ENCODE results near the gene KIAA1549. TPM values are rescaled to one million over a fixed set of nuclear protein-coding genes. Genes with fewer than 3 reads are reported as not detected.

The KIAA1549 gene
- total and polyA plus RNA-seq, 9 of the 15 experiments (the other 6 are each of a cell fraction or from before 2014, with no cell fraction given), result 0.01 to 0.29 (median 0.07) TPM

GRCh38 chr7:138919216-138919615 lies 62.0 kb downstream of the KIAA1549 start (continued):
- TF ChIP-seq NKRF (IDR thresholded peaks at IDR 0.05; ENCODE audit: borderline replicate concordance), result no peak

- H3K27me3 ChIP-seq (ENCODE audit: control insufficient read depth in 2 of 2, insufficient read depth in 2 of 2, low read length in 2 of 2), result peaks cover 71 to 78% of the 10 kb centered on the region in 2 experiments
- H3K79me2 ChIP-seq (ENCODE audit: control insufficient read depth, insufficient read depth, low read length), result no peaks in the 10 kb centered on the region
- no peaks in the 10 kb centered on the region for H3K9me3 ChIP-seq (replicated peaks; ENCODE audit: control insufficient read depth, insufficient read depth, low read depth, low read length)
- 8% methylated on average over 10 of the region's 10 CpGs for WGBS (ENCODE audit: insufficient coverage, low coverage, missing lambda C conversion rate)
- no TSS peak for BruUV-seq (replicated peaks)
- ATAC-seq (no peak), DNase-seq (ENCODE audit: extremely low read depth in 1 of 4, low spot score in 3 of 4) (no peak), FAIRE-seq (no peak)
- H3K4me2 ChIP-seq (ENCODE audit: insufficient read depth, low read length), result no peak overlapping the region
- H3K4me3 ChIP-seq, result no peak overlapping the region
- H3K9ac ChIP-seq (ENCODE audit: insufficient read depth in 1 of 2, low read depth in 2 of 2, low read length in 2 of 2), result no peak overlapping the region
- H3K9me1 ChIP-seq (ENCODE audit: control insufficient read depth, insufficient read depth, low read length), result no peaks in the 10 kb centered on the region
- ChIA-PET POLR2A (interaction anchor here (0.7 kb wide), 2 partner anchors 10 to 224 kb away, joined by 3 to 5 read pairs; no protein-coding TSS in a partner anchor), CTCF (ENCODE audit: low intra/inter-chr PET ratio) (no interaction called here)
- H3K36me3 ChIP-seq (ENCODE audit: control insufficient read depth, insufficient read depth, low read length), result no peaks in the 10 kb centered on the region
- H4K20me1 ChIP-seq (replicated peaks; ENCODE audit: control insufficient read depth, insufficient read depth, low read length), result no peaks in the 10 kb centered on the region; the same call in 1 of the 2 replicates
- in situ Hi-C loops (cut with MboI), result no loop called here
- intact Hi-C loops (cut with micrococcal nuclease), result no loop called here
- H3K4me1 ChIP-seq (replicated peaks in 1 of 2; ENCODE audit: control insufficient read depth in 2 of 2, insufficient read depth in 2 of 2, low read length in 2 of 2), result no peaks in the 10 kb centered on the region
- TF ChIP-seq BRD9 (IDR thresholded peaks at IDR 0.05; ENCODE audit: low read depth, partially characterized antibody), result no peak
- no peak for TF ChIP-seq SFPQ (IDR thresholded peaks at IDR 0.05; ENCODE audit: low read depth, low read length)
- no peak for TF ChIP-seq TFE3 (CRISPR knock-in tag; IDR thresholded peaks at IDR 0.05)
- TF ChIP-seq KLF1 (tag; IDR thresholded peaks at IDR 0.05), result 0 out of 2 replicates have a peak, but pooled peaks have one; percentile 28
- no peak for TF ChIP-seq DLX4 (CRISPR knock-in tag; IDR thresholded peaks at IDR 0.05)
- H3K27ac ChIP-seq (ENCODE audit: extremely low read depth, low read depth, low read length), result no peak overlapping the region
- H2AFZ ChIP-seq (ENCODE audit: low read depth, low read length), result no peak overlapping the region
Measured at GRCh38 chr7:138918756-138919155, 62.4 kb downstream of the KIAA1549 start.
